Keratinocyte (primary cell): Measurements from ENCODE around the gene FBXL22. TPM values are rescaled to one million over a fixed set of nuclear protein-coding genes. Genes with fewer than 3 reads are reported as not detected.

Experiments
- DNase-seq: peaks from one replicate; pipeline ENCODE4 v3.0.0-alpha.2; 2011; ENCODE audit warnings: low read depth, missing footprints, low spot score
- FAIRE-seq: peaks from 2 replicates; lab custom pipeline; 2011; peaks lifted over from hg19 to GRCh38; lab: Jason Lieb, UNC
- H2AFZ ChIP-seq: 2 replicates; pipeline ENCODE4 v1.6.0; 2012; ENCODE audit warnings: low read length, control low read depth, inconsistent platforms; ENCODE audit not compliant: control insufficient read depth
- H3K27ac ChIP-seq: 2 replicates; pipeline ENCODE4 v1.5.1; 2011; ENCODE audit warnings: low read length; ENCODE audit not compliant: control insufficient read depth, insufficient read depth
- H3K27me3 ChIP-seq: 3 replicates; pipeline ENCODE4 v1.6.0; 2011; ENCODE audit warnings: low read length; ENCODE audit not compliant: control insufficient read depth, insufficient read depth; ENCODE audit errors: extremely low read depth
- H3K36me3 ChIP-seq, 2 experiments: 2 replicates in 1 of 2; 3 replicates in 1 of 2; pipeline ENCODE4 v1.5.1; 2011; ENCODE audit warnings: low read length in 2 of 2, mild to moderate bottlenecking in 1 of 2; ENCODE audit not compliant: control insufficient read depth in 2 of 2, insufficient read depth in 2 of 2; ENCODE audit errors: extremely low read depth in 1 of 2
- H3K4me1 ChIP-seq: 3 replicates; pipeline ENCODE4 v1.5.1; 2011; ENCODE audit warnings: low read length; ENCODE audit not compliant: control insufficient read depth, insufficient read depth; ENCODE audit errors: extremely low read depth
- H3K4me2 ChIP-seq: 3 replicates; pipeline ENCODE4 v1.6.0; 2011; ENCODE audit warnings: low read depth, low read length; ENCODE audit not compliant: control insufficient read depth, insufficient read depth; ENCODE audit errors: extremely low read depth
- H3K4me3 ChIP-seq, 3 experiments: fragments of 200-600 bp in 1 of 3; sonication (generic) in 1 of 3; 2 replicates in 2 of 3; 3 replicates in 1 of 3; pipeline ENCODE4 v1.5.1; 2011 to 2016; ENCODE audit warnings: low read length in 3 of 3, mild to moderate bottlenecking in 3 of 3, control low read depth in 2 of 3, inconsistent platforms in 1 of 3, low read depth in 1 of 3, mixed read lengths in 1 of 3, mixed run types in 1 of 3, moderate library complexity in 1 of 3; ENCODE audit not compliant: control insufficient read depth in 2 of 3, insufficient read depth in 2 of 3; ENCODE audit errors: extremely low read depth in 1 of 3
- H3K79me2 ChIP-seq: 2 replicates; pipeline ENCODE4 v1.6.0; 2012; ENCODE audit warnings: low read length; ENCODE audit not compliant: control insufficient read depth, insufficient read depth
- H3K9ac ChIP-seq: 3 replicates; pipeline ENCODE4 v1.6.0; 2011; ENCODE audit warnings: low read length; ENCODE audit not compliant: control insufficient read depth, insufficient read depth; ENCODE audit errors: extremely low read depth
- H3K9me1 ChIP-seq: 3 replicates; pipeline ENCODE4 v1.6.0; 2011; ENCODE audit warnings: low read length; ENCODE audit not compliant: control insufficient read depth, insufficient read depth; ENCODE audit errors: extremely low read depth
- H3K9me3 ChIP-seq: 2 replicates; pipeline ENCODE4 v1.5.1; 2012; ENCODE audit warnings: low read depth, low read length; ENCODE audit not compliant: control insufficient read depth
- H4K20me1 ChIP-seq: 3 replicates; pipeline ENCODE4 v1.6.0; 2011; ENCODE audit warnings: low read length; ENCODE audit not compliant: control insufficient read depth, insufficient read depth; ENCODE audit errors: extremely low read depth
- CTCF ChIP-seq, 3 experiments: IDR thresholded peaks in 1 of 3; conservative IDR thresholded peaks in 1 of 3; optimal IDR thresholded peaks in 1 of 3; 2 replicates in 2 of 3; 3 replicates in 1 of 3; pipeline versions ENCODE3 to v1.5.1; 2011; ENCODE audit warnings: low read length in 3 of 3, mild to moderate bottlenecking in 3 of 3, moderate library complexity in 2 of 3, control low read depth in 1 of 3, inconsistent platforms in 1 of 3; ENCODE audit not compliant: insufficient read depth in 2 of 3; ENCODE audit errors: extremely low read depth in 1 of 3
- EZH2 ChIP-seq: IDR thresholded peaks from one replicate; pipeline ENCODE4 v1.6.1; 2012; ENCODE audit warnings: inconsistent platforms, mild to moderate bottlenecking, low read length, moderate library complexity
- dilution Hi-C: fragments of 300-500 bp; cut with MboI; formaldehyde crosslinking; loops from one replicate; pipeline ENCODE4 v1.7.0; 2020; ENCODE audit warnings: low sequenced_read_pairs; ENCODE audit not compliant: extremely low pct_ligation_motif_present
- polyA plus RNA-seq, 5 experiments: library from polyadenylated mRNA; depleted of rRNA in 3 of 5; stranded (reverse) in 3 of 5; stranded (forward) in 1 of 5; unstranded in 1 of 5; fragments of >200 nt; gene quantifications; 1 replicate in 1 of 5; 2 replicates in 3 of 5; 3 replicates in 1 of 5; pipeline versions ENCODE4 v1.2.1 to v1.2.3, GENCODE V29; 2011 to 2012; ENCODE audit warnings: missing spikeins in 2 of 5, low read depth in 1 of 5, low replicate concordance in 1 of 5

The FBXL22 gene
- polyA plus RNA-seq, 1 donor (not counting 4 experiments of a cell fraction or from before 2014, with no cell fraction given): 0.04 TPM

GRCh38 chr15:63556736-63557135 lies 40.5 kb upstream of the FBXL22 start:
- TF ChIP-seq EZH2 (no peak), CTCF (optimal IDR thresholded peaks at IDR 0.05 in 1 of 3, IDR thresholded peaks at IDR 0.05 in 1 of 3, conservative IDR thresholded peaks at IDR 0.05 in 1 of 3; ENCODE audit: extremely low read depth in 1 of 3, insufficient read depth in 2 of 3, low read length in 3 of 3) (no peak)
- Histone ChIP-seq H3K4me1 (peaks cover 12% of the 10 kb centered on the region), H3K79me2 (no peaks in the 10 kb centered on the region), H3K36me3 (peaks cover 0 to 6% of the 10 kb centered on the region in 2 experiments), H3K9me3 (no peaks in the 10 kb centered on the region), H3K27ac (no peak overlapping the region), H4K20me1 (no peaks in the 10 kb centered on the region), H2AFZ (no peak overlapping the region), H3K4me3 (no peak overlapping the region), H3K4me2 (no peak overlapping the region), H3K9me1 (no peaks in the 10 kb centered on the region), H3K9ac (no peak overlapping the region), H3K27me3 (no peaks in the 10 kb centered on the region)
- FAIRE-seq (no peak), DNase-seq (no peak)
- dilution Hi-C loops: no loop called here

- H3K9ac ChIP-seq: no peak overlapping the region
- FAIRE-seq (no peak), DNase-seq (no peak)
- H3K4me1 ChIP-seq: no peaks in the 10 kb centered on the region
- dilution Hi-C loops: no loop called here
- no peaks in the 10 kb centered on the region for H4K20me1 ChIP-seq
- H3K36me3 ChIP-seq: peaks cover 5 to 8% of the 10 kb centered on the region in 2 experiments
- no peak overlapping the region for H3K27ac ChIP-seq
- no peaks in the 10 kb centered on the region for H3K27me3 ChIP-seq
- H3K9me1 ChIP-seq: no peaks in the 10 kb centered on the region
- no peaks in the 10 kb centered on the region for H3K9me3 ChIP-seq
- H2AFZ ChIP-seq: no peak overlapping the region
- no peak overlapping the region for H3K4me2 ChIP-seq
- no peaks in the 10 kb centered on the region for H3K79me2 ChIP-seq
- no peak overlapping the region for H3K4me3 ChIP-seq
- TF ChIP-seq EZH2 (no peak), CTCF (optimal IDR thresholded peaks at IDR 0.05 in 1 of 3, IDR thresholded peaks at IDR 0.05 in 1 of 3, conservative IDR thresholded peaks at IDR 0.05 in 1 of 3; ENCODE audit: extremely low read depth in 1 of 3, insufficient read depth in 2 of 3, low read length in 3 of 3) (no peak)
These were observed 37.4 kb upstream of the FBXL22 start for GRCh38 chr15:63559753-63560152.
